ENCODE results near the gene EML6. TPM values are rescaled to one million over a fixed set of nuclear protein-coding genes. Genes with fewer than 3 reads are reported as not detected.

EML6 gene
- 2.4 and 2.5 TPM in 2 replicates for total RNA-seq (2012; rRNA removed)

- Histone ChIP-seq H3K4me3 (ENCODE audit: low read length) (peak within 1 kb of the TSS; percentile 83), H3K9ac (ENCODE audit: low read depth, low read length) (peak within 1 kb of the TSS; percentile 85), H3K9me3 (replicated peaks; ENCODE audit: low read length) (no peaks in the 10 kb centered on the region), H3K4me1 (ENCODE audit: control insufficient read depth, insufficient read depth, low read length) (peaks cover 23% of the 10 kb centered on the region), H3K4me2 (ENCODE audit: low read length) (peak within 1 kb of the TSS; percentile 99), H3K27me3 (ENCODE audit: control insufficient read depth, insufficient read depth, low read length) (peaks cover 12% of the 10 kb centered on the region), H3K36me3 (ENCODE audit: insufficient read depth, low read length) (no peaks in the 10 kb centered on the region)
Measured at GRCh38 chr2:54723131-54723995, at the start of gene EML6. EML6 (plus strand) TSS chr2:54723662; CDS start chr2:54725062, 1,400 bp downstream.

GRCh38 chr2:54675281-54675680, 48.2 kb upstream of the EML6 start:
- Histone ChIP-seq H3K9me3 (replicated peaks; ENCODE audit: low read length) (no peaks in the 10 kb centered on the region), H3K36me3 (ENCODE audit: insufficient read depth, low read length) (peaks cover 17% of the 10 kb centered on the region), H3K27me3 (ENCODE audit: control insufficient read depth, insufficient read depth, low read length) (no peaks in the 10 kb centered on the region), H3K9ac (ENCODE audit: low read depth, low read length) (no peak overlapping the region), H3K4me1 (ENCODE audit: control insufficient read depth, insufficient read depth, low read length) (peaks cover 20% of the 10 kb centered on the region), H3K4me3 (ENCODE audit: low read length) (no peak overlapping the region), H3K4me2 (ENCODE audit: low read length) (no peak overlapping the region)

- H3K9ac ChIP-seq (ENCODE audit: low read depth, low read length) = no peak overlapping the region
- peaks cover 12% of the 10 kb centered on the region for H3K36me3 ChIP-seq (ENCODE audit: insufficient read depth, low read length)
- H3K4me3 ChIP-seq (ENCODE audit: low read length) = no peak overlapping the region
- H3K9me3 ChIP-seq (replicated peaks; ENCODE audit: low read length) = no peaks in the 10 kb centered on the region
- H3K4me2 ChIP-seq (ENCODE audit: low read length) = no peak overlapping the region
- H3K4me1 ChIP-seq (ENCODE audit: control insufficient read depth, insufficient read depth, low read length) = peaks cover 19% of the 10 kb centered on the region
- no peaks in the 10 kb centered on the region for H3K27me3 ChIP-seq (ENCODE audit: control insufficient read depth, insufficient read depth, low read length)
Measured at GRCh38 chr2:54675738-54676137, 47.7 kb upstream of the EML6 start.

DNA sequence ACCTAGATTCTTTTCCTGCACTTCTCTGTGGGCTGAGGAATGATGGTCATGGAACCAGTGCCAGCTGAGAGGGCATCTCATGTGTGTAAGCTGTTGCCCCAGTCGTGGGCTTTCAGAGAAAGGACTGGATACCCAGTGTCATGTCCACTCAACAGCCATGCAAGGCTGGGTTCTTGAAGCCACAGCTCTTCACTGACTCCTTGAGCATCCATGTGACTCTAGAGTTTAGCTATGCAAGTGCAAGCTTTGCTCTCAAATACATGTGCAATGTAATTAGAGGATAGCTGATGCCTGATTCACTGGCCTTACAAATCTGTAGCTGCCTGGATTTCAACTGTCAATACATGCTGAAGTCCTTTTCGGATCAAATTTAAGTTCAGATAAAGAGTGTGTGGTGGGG, 46.8 kb upstream of the EML6 start:
- Histone ChIP-seq H3K27me3 (ENCODE audit: control insufficient read depth, insufficient read depth, low read length) (no peaks in the 10 kb centered on the region), H3K9ac (ENCODE audit: low read depth, low read length) (no peak overlapping the region), H3K4me3 (ENCODE audit: low read length) (no peak overlapping the region), H3K36me3 (ENCODE audit: insufficient read depth, low read length) (peaks cover 5% of the 10 kb centered on the region), H3K4me1 (ENCODE audit: control insufficient read depth, insufficient read depth, low read length) (peaks cover 21% of the 10 kb centered on the region), H3K4me2 (ENCODE audit: low read length) (no peak overlapping the region), H3K9me3 (replicated peaks; ENCODE audit: low read length) (no peaks in the 10 kb centered on the region)

- no peaks in the 10 kb centered on the region for H3K27me3 ChIP-seq (ENCODE audit: control insufficient read depth, insufficient read depth, low read length)
- no peak overlapping the region for H3K4me2 ChIP-seq (ENCODE audit: low read length)
- H3K36me3 ChIP-seq (ENCODE audit: insufficient read depth, low read length) = no peaks in the 10 kb centered on the region
- no peaks in the 10 kb centered on the region for H3K9me3 ChIP-seq (replicated peaks; ENCODE audit: low read length)
- peaks cover 21% of the 10 kb centered on the region for H3K4me1 ChIP-seq (ENCODE audit: control insufficient read depth, insufficient read depth, low read length)
- H3K4me3 ChIP-seq (ENCODE audit: low read length) = no peak overlapping the region
- no peak overlapping the region for H3K9ac ChIP-seq (ENCODE audit: low read depth, low read length)
Measured at GRCh38 chr2:54677476-54678265, 45.8 kb upstream of the EML6 start.

DNA sequence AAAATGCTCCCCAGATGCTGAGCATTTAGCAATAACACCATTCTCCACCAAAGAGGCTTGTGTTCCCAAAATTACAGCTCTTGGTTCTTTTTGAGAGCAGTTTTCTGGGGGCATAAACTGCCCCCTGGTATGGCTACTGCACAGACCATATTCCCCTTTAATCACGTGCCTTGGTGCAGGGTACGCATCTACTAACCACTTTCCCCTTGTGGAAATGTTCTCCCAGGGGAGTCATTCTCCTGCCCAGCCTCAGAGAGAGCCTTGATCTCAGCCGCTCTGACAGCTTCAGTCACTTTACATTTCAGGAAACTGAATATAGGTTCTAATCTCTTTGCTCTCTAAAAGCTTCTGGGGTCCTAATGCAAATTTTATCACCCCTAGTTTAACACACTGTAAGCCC, 44.7 kb upstream of the EML6 start:
- H3K4me3 ChIP-seq (ENCODE audit: low read length) = no peak overlapping the region

DNA sequence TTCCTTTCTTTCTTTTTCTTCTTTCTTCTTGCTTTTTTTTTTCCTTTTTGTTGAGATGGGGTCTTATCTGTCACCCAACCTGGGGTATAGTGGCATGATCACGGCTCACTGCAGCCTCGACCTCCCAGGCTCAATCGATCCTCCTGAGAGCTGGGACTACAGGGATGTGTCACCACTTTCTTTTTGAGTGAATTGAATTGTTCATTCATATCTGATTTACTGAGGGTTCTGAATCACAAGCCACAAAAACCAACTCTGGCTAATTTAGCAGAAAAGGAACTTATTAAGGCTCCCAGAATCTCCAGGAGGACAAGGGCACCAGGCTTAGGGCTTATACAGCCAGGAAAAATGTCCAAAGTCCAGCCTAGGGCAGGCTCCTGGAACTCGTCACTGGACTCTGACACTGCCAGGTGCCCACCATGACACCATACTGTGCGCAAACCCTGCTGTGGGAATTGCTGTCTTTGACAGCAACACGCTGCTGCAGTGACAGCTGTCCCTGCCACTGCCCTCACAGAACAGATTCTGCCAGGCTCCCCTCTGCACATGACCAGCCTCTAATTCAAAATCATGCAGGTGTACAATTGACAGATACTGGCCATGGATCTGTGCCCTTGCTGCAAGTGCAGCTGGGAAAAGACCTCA, 42.9 kb upstream of the EML6 start:
- no peaks in the 10 kb centered on the region for H3K27me3 ChIP-seq (ENCODE audit: control insufficient read depth, insufficient read depth, low read length)
- H3K9me3 ChIP-seq (replicated peaks; ENCODE audit: low read length) = no peaks in the 10 kb centered on the region
- H3K4me2 ChIP-seq (ENCODE audit: low read length) = peak overlapping the region; percentile 4
- peaks cover 9% of the 10 kb centered on the region for H3K4me1 ChIP-seq (ENCODE audit: control insufficient read depth, insufficient read depth, low read length)
- H3K36me3 ChIP-seq (ENCODE audit: insufficient read depth, low read length) = no peaks in the 10 kb centered on the region
- H3K9ac ChIP-seq (ENCODE audit: low read depth, low read length) = no peak overlapping the region
- no peak overlapping the region for H3K4me3 ChIP-seq (ENCODE audit: low read length)

More for the DNA sequence above, 44.7 kb upstream of the EML6 start:
- peaks cover 12% of the 10 kb centered on the region for H3K4me1 ChIP-seq (ENCODE audit: control insufficient read depth, insufficient read depth, low read length)
- no peak overlapping the region for H3K4me2 ChIP-seq (ENCODE audit: low read length)
- H3K27me3 ChIP-seq (ENCODE audit: control insufficient read depth, insufficient read depth, low read length) = no peaks in the 10 kb centered on the region
- no peak overlapping the region for H3K9ac ChIP-seq (ENCODE audit: low read depth, low read length)
- no peaks in the 10 kb centered on the region for H3K36me3 ChIP-seq (ENCODE audit: insufficient read depth, low read length)
- no peaks in the 10 kb centered on the region for H3K9me3 ChIP-seq (replicated peaks; ENCODE audit: low read length)

GRCh38 chr2:54681416-54681815, 42.0 kb upstream of the EML6 start:
- H3K4me1 ChIP-seq (ENCODE audit: control insufficient read depth, insufficient read depth, low read length) = peaks cover 7% of the 10 kb centered on the region
- no peaks in the 10 kb centered on the region for H3K36me3 ChIP-seq (ENCODE audit: insufficient read depth, low read length)
- no peak overlapping the region for H3K4me3 ChIP-seq (ENCODE audit: low read length)
- H3K9ac ChIP-seq (ENCODE audit: low read depth, low read length) = no peak overlapping the region
- H3K27me3 ChIP-seq (ENCODE audit: control insufficient read depth, insufficient read depth, low read length) = no peaks in the 10 kb centered on the region
- H3K9me3 ChIP-seq (replicated peaks; ENCODE audit: low read length) = no peaks in the 10 kb centered on the region
- H3K4me2 ChIP-seq (ENCODE audit: low read length) = no peak overlapping the region

DNA sequence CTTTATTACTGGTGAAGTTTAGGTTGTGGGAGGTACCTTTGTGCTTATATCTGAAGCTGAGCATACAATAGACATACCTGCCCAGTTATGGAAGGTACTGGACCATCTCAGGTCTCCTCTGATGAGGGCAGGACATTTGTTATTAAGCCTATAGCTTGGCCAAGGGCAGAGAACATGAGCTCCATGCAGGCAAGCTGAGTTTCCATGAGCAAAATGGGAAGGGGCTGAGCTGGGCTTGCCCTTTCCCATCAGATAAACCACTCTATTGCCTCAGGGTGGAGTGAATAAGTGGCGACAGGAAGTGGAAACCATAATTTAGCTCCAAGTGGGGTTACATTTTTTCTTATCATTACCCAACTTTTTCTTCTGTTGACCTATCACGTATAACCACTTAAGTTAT, 39.9 kb upstream of the EML6 start:
- no peak overlapping the region for H3K4me3 ChIP-seq (ENCODE audit: low read length)
- no peaks in the 10 kb centered on the region for H3K36me3 ChIP-seq (ENCODE audit: insufficient read depth, low read length)
- H3K27me3 ChIP-seq (ENCODE audit: control insufficient read depth, insufficient read depth, low read length) = no peaks in the 10 kb centered on the region
- H3K4me2 ChIP-seq (ENCODE audit: low read length) = no peak overlapping the region
- peaks cover 5% of the 10 kb centered on the region for H3K4me1 ChIP-seq (ENCODE audit: control insufficient read depth, insufficient read depth, low read length)
- no peaks in the 10 kb centered on the region for H3K9me3 ChIP-seq (replicated peaks; ENCODE audit: low read length)
- no peak overlapping the region for H3K9ac ChIP-seq (ENCODE audit: low read depth, low read length)

GRCh38 chr2:54685263-54685775, 38.1 kb upstream of the EML6 start:
- H3K4me3 ChIP-seq (ENCODE audit: low read length) = no peak overlapping the region
- H3K4me1 ChIP-seq (ENCODE audit: control insufficient read depth, insufficient read depth, low read length) = peaks cover 5% of the 10 kb centered on the region
- no peaks in the 10 kb centered on the region for H3K9me3 ChIP-seq (replicated peaks; ENCODE audit: low read length)
- no peaks in the 10 kb centered on the region for H3K36me3 ChIP-seq (ENCODE audit: insufficient read depth, low read length)
- no peak overlapping the region for H3K9ac ChIP-seq (ENCODE audit: low read depth, low read length)
- H3K27me3 ChIP-seq (ENCODE audit: control insufficient read depth, insufficient read depth, low read length) = no peaks in the 10 kb centered on the region
- H3K4me2 ChIP-seq (ENCODE audit: low read length) = no peak overlapping the region

GRCh38 chr2:54687595-54688152, 35.8 kb upstream of the EML6 start:
- no peaks in the 10 kb centered on the region for H3K4me1 ChIP-seq (ENCODE audit: control insufficient read depth, insufficient read depth, low read length)
- H3K9me3 ChIP-seq (replicated peaks; ENCODE audit: low read length) = no peaks in the 10 kb centered on the region
- no peak overlapping the region for H3K4me2 ChIP-seq (ENCODE audit: low read length)
- no peaks in the 10 kb centered on the region for H3K36me3 ChIP-seq (ENCODE audit: insufficient read depth, low read length)
- H3K27me3 ChIP-seq (ENCODE audit: control insufficient read depth, insufficient read depth, low read length) = no peaks in the 10 kb centered on the region
- no peak overlapping the region for H3K4me3 ChIP-seq (ENCODE audit: low read length)
- H3K9ac ChIP-seq (ENCODE audit: low read depth, low read length) = no peak overlapping the region

All from skeletal muscle satellite cell (primary cell).